Embryonic facial prominence (tissue), 1 donor: ENCODE measurements around the gene RIGI.
"Not testable (repeated sequence)": the region's sequence is repeated elsewhere in the genome, so short reads cannot be mapped to it uniquely, and the experiment has no call there.

Source experiments
- DNase-seq: peaks from one replicate; pipeline ENCODE4 v3.0.0-alpha.2; 2016; ENCODE audit errors: extremely low spot score

RIGI gene

DNA sequence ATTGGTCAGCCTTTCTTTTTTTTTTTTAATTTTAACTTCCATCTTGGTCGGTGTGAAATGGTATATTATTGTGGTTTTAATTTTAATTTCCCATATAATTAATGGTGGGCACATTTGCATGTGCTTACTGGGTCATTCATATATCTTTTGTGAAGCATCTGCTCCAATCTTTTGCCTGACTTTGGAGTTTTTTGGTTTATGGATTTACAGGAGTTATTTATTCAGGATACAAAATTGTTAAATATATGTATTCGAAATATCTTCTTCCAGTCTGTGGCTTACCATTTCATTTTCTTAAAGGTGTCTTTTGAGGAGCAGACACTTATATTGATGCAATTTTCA, 682 bp upstream of the RIGI start:
- DNase-seq = no peak

DNA sequence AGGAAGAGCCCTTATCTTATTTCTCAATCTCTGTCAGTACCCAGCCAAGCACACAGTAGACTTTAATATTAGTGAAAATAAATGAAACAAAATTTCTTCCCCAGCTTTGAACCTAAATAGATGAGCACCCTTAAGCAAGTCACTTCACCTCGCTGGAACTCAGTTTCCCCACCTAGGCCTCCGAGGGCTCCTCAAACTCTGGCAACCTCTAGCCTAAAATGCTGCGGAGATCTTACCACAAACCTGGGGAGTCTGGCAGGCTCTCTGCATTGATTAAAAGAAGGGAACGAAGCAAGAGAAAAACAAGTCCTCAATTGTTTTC, 326 bp downstream of the RIGI start:
- no peak for DNase-seq

- DNase-seq = no peak
Observed at GRCh38 chr9:32524892-32525708, 896 bp downstream of the RIGI start.

- DNase-seq = not testable (repeated sequence)
Observed at GRCh38 chr9:32524558-32524891, 1.5 kb downstream of the RIGI start.

DNA sequence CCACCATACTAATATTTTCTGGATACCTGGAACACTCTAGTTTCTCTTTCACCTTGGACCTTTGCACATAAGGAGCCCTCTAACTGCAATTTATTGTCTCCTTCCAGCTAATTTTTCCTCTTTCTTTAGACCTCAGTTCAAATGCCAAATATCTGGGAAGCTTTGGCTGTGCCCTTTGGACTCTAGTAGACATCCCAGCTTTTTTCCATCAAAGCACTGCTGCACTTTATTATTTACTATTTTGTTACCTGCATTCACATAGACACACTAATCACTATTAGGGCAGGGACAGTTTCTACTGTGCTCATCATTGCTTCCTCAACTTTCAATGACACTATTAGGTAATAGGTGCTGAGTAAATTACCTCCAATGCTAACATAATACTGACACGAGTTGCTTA, 2.1 kb downstream of the RIGI start:
- DNase-seq = no peak

DNA sequence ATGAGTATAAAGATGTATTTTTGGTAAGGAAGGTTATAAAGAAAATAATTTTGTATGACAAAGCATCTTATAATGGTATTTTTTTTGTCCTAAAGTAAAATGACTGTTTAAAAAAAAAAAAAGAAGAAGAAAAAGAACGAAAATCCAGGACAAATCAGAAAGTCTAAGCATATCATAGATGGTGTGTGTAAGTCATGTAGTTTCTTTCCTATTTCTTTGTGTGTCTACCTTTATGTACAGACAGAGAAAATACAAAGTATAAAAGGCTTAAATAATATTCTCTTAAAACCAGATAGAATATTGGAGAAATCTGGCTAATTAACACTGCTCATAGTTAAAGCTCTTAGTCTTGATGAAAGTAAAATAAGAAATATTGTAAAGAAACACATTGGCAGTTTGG, 7.7 kb downstream of the RIGI start:
- DNase-seq = no peak

- no peak for DNase-seq
Observed at GRCh38 chr9:32516241-32516640, 9.8 kb downstream of the RIGI start.

- no peak for DNase-seq
Observed at GRCh38 chr9:32508728-32509127, 17.3 kb downstream of the RIGI start.

DNA sequence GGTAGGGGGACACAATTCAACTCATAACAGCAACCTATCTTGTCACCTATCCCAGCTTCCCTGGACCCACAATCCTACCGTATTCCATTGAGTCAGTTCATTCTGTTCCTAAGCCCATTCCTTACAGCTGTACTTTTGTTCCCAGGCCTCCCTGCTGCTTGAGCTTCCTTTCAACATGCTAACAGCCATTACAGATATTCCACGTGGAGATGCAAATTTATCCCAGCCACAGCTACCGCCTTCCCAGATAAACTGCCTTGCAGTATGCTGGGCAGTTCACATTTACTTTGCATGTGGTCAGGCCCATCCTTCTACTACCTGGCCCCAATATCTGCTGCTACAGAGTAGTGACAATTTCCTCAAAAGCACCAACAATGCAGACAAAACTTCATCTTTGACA, 23.0 kb downstream of the RIGI start:
- no peak for DNase-seq

GRCh38 chr9:32502464-32502863, 23.5 kb downstream of the RIGI start:
- no peak for DNase-seq

- DNase-seq = no peak
Observed at GRCh38 chr9:32501868-32502267, 24.1 kb downstream of the RIGI start.

DNA sequence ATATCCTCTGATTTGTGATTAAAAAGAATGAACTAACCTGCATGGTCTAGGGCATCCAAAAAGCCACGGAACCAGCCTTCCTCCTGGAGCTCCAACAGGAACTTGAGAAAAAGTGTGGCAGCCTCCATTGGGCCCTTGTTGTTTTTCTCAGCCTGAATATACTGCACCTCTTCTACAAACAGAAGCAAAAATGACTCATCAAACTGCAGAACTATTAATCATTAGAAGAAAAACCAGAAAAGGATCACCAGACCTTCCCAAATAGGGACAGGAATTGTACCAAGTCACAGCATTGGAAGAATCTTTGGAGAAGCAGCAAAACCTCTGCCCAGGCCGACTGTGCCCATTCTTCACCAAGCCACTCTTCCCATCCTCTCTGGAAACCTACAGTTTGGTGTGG, 25.2 kb downstream of the RIGI start:
- no peak for DNase-seq

DNA sequence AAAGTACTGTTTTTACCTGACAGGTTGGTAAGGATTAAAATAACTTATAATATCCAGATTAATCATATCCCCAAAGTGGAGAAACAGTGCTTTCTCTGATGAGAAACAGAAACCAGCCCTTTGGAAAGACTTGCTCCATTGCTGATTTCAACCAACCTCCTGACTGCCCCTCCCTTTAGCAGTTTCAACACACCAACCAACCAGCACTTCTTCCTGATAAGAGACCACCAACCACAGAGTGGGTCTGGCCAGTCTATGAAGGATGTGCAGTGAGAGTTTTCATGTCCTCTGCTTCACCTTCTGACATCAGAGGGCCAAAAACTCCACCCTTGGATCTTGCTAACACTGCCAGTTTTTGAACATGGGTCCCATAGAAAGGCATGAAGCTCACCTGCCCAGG, 28.1 kb downstream of the RIGI start:
- DNase-seq = no peak

DNA sequence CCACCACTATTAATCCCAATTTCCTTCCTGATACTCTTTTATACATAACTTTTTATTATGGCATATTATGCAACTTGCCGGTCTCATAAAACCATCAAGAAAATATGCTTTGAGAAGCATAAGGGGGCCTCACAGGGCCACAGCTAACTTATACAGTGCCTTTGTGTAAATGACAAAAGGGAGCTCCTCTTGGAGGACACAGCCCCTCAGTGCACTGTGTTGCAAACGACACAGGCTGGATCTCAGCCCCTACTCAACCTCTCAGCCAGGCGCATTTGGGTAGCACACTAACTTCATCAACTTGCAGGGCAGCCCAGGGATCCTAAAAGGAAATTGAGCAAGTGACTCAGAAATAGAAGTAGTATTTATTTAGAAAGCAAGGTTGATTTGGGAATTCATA, 35.4 kb downstream of the RIGI start:
- DNase-seq = no peak

- no peak for DNase-seq
Observed at GRCh38 chr9:32487981-32488380, 38.0 kb downstream of the RIGI start.

- DNase-seq = no peak
Observed at GRCh38 chr9:32486839-32487562, 39.0 kb downstream of the RIGI start.

GRCh38 chr9:32483343-32483742, 42.7 kb downstream of the RIGI start:
- no peak for DNase-seq
